NCI-H128 (cell line): ENCODE data around the gene SPATC1L.
"Not testable (repeated sequence)": the region's sequence is repeated elsewhere in the genome, so short reads cannot be mapped to it uniquely, and the experiment has no call there.

ENCODE experiments used
- DNase-seq: peaks from one replicate; lab custom pipeline; 2025; ENCODE audit not compliant: unreplicated experiment; lab: John Stamatoyannopoulos, UW

The SPATC1L gene

DNA sequence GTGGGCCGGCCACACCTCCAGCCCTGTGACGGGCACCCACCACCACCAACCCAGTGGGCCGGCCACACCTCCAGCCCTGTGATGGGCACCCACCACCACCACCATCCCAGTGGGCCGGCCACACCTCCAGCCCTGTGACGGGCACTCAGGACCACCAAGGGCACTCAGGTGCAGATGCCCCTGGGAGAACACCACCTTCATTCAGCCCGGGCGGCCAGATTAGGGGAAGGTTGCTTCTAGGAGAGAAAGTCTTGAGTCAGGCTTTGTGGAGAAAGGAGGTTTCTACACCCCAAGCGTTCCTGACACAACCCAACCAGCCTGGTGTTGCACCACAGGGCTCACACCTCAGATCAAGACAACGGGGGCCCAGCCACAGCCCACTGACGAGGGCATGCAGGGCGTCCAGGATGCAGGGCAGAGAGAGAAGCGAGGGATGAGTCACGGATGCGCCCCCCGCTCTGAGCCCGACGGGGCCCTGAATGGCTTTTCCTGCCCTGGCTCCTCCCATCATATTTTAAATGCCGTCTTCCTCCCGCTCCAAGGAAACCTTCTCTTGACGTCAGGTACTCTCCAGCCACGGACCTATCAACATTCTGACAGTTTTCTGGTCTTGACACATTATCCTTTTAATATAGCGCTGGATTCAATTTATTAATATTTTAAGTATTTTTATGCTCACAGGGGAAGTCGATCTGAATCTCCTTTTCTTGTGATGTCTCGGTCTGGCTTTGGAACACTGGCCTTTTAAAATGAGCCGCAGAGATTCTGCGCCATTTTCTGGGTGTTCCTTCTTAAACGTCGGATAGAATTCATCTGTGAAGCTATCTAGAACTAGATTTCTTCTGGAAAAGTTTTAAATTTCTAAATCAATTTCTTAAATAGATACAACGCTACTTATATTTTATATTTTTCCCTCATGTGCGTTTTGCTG lies 631 bp upstream of the SPATC1L start:
- no peak for DNase-seq

DNA sequence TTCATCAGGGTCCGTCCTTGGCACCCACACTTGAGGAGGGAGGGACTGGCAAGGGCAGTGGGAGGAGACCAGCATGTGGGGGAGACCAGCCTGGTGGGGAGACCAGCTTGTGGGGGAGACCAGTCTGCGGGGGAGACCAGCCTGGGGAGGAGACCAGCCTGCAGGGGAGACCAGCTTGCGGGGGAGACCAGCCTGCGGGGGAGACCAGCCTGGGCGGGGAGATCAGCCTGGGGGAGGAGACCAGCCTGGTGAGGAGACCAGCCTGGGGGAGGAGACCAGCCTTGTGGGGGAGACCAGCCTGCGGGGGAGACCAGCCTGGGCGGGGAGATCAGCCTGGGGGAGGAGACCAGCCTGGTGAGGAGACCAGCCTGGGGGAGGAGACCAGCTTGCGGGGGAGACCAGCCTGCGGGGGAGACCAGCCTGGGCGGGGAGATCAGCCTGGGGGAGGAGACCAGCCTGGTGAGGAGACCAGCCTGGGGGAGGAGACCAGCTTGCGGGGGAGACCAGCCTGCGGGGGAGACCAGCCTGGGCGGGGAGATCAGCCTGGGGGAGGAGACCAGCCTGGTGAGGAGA lies 836 bp downstream of the SPATC1L start:
- not testable (repeated sequence) for DNase-seq

DNA sequence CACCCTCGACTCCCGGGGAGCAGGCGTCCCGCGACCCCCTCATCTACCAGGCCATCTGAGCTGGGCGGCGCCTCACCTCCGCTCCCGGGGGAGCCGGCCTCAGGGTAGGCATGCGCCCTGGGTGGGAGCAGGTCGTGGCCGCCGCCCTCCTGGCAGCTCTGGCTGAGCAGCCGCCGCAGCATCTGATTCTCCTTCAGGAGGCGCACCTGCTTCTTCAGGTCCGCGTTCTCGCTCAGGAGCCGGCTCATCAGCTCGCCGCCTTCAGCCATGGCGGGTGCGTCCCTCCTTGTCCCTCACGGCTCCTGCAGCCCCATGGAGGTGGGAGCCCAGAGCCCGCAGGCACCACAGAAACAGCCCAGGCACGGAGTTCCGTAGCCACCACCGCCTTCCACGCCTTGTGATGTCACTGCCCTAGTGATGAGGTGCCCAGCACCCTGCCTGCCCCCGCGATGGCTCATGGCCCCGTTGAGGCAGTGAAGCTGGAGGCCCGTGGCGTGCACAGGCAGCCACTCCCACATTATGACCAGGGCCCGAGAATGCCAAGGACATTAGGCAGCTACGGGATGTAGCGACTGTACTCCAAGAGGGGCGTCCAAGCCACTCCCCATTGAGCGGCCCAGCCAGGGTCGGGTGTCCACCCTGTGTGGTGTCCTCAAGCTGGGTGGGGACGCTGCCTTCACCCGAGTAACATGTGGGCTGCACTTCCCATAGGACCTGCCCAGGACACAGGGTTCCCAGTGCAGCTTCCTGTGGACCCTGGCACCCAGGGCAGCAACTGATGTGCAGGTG lies 1.5 kb downstream of the SPATC1L start:
- no peak for DNase-seq

GRCh38 chr21:46181953-46182547 lies 2.2 kb downstream of the SPATC1L start:
- DNase-seq = no peak

- no peak for DNase-seq
Measured at GRCh38 chr21:46181436-46181835, 2.8 kb downstream of the SPATC1L start.

GRCh38 chr21:46180778-46181391 lies 3.4 kb downstream of the SPATC1L start:
- DNase-seq = no peak

GRCh38 chr21:46180079-46180722 lies 4.1 kb downstream of the SPATC1L start:
- DNase-seq = no peak

DNA sequence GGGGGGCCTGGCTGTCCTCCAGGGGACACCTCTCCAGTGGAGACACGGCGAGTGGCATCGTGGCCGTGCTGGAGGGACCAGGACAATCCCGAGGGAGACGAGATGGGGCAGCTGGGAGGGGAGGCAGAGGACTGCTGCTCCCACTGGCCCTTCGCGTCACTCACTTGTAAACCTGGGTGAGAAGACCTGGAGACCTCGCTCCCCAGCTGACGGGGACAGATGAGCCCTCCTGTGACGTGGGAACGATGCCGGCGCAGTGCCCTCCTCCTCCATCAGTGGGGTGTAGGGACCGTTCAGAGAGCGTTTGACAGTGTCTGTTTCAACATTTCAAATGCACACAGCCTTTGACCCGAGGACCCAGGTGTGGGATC lies 4.6 kb downstream of the SPATC1L start:
- no peak for DNase-seq

DNA sequence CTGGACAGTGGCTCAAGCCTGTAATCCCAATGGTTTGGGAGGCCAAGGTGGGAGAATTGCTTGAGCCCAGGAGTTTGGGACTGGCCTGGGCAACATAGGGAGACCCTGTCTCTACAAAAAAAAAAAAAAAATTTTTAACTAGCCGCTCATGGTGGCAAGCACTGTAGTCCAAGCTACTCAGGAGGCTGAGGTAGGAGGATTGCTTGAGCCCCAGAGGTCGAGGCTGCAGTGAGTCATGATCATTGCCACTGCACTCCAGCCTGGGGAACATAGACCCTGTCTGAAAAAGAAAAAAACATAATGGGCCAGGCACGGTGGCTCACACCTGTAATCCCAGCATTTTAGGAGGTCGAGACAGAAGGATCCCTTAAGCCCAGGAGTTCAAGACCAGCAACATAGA lies 5.3 kb downstream of the SPATC1L start:
- no peak for DNase-seq

GRCh38 chr21:46176443-46177129 lies 7.7 kb downstream of the SPATC1L start:
- not testable (repeated sequence) for DNase-seq

- DNase-seq = no peak
Measured at GRCh38 chr21:46173573-46173972, 10.7 kb downstream of the SPATC1L start.

DNA sequence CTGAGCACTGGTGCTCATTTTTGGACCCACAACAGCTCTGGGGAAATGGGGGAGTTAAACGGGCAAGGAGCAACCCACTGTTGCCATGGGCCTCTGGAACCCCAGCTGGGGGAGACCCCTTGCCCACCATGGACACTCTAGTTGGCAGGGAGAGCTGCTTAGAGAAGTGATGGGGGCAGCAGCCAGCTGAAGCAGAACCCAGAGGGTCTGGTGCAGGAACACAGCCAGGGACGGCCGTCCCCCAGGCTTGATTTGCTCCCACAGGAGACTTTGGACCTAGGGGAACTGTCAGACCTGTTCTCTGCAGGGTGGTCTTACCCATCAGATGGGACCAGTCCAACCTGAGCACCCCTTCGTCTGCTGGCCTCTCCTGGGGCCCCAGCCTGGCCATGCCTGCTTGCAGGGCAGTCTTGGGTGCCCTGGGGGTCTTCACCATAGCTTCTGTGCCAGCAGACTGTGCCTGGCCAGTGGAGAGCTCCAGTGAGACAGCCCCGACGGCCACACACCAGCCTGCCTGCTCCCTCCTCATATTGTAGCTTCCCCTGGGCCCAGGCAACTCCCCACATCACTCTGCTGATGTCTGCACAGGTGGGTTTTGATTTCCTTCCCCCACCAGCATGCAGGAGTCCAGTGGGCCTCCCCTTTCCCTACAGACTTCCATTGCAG lies 11.3 kb downstream of the SPATC1L start:
- DNase-seq = no peak

GRCh38 chr21:46171996-46172862 lies 12.0 kb downstream of the SPATC1L start:
- DNase-seq = no peak

DNA sequence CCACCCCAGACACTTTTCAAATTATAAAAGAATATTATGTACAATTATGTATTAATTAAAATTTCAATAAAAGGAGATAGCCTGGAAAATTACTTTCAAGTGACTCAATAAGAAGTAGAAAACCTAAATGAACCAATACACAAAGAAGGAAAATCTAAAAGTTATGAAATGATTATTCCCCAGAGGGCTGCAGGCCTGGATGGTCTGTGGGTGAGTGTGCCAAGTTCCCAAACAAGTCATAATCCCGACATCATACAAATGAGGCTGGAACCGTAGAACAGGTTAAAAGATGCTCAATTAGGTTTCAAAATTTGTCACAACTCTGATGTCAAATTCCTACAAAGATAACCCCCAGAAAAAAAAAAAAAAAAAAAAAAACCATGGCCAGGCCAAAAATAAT lies 12.7 kb downstream of the SPATC1L start:
- DNase-seq = no peak

- DNase-seq = not testable (repeated sequence)
Measured at GRCh38 chr21:46170436-46171193, 13.6 kb downstream of the SPATC1L start.

GRCh38 chr21:46168659-46169386 lies 15.4 kb downstream of the SPATC1L start:
- no peak for DNase-seq

GRCh38 chr21:46168238-46168637 lies 16.0 kb downstream of the SPATC1L start:
- DNase-seq = no peak
